Fibroblast of skin of back (primary cell): ENCODE measurements around the gene ADA.

Experiments used
- DNase-seq: peaks from one replicate; pipeline ENCODE4 v3.0.0-alpha.2; 2013

Gene ADA

GRCh38 chr20:44622501-44623270, 28.8 kb downstream of the ADA start:
- no peak for DNase-seq

DNA sequence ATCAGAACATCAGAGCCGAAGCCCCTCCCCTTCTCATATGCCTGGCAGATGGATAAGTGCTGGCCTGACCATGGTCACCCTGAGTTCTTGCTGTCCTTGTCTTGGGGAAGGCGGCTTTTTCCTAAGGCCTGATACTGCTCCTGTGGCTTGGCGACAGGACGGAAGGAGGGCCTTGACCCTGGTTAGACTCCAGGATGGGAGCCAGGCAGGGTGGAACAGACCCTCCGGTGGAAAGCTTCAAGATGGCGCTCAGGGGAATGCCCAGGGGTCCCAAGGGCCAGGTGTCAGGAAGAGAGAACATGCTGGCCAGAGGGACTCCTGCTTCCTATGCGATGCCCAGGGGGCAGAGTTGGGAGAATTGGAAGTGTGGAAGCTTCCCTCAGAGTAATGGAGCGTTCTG, 29.6 kb downstream of the ADA start:
- no peak for DNase-seq

GRCh38 chr20:44621325-44621724, 30.2 kb downstream of the ADA start:
- no peak for DNase-seq

GRCh38 chr20:44620030-44620429, 31.5 kb downstream of the ADA start:
- DNase-seq, result no peak

DNA sequence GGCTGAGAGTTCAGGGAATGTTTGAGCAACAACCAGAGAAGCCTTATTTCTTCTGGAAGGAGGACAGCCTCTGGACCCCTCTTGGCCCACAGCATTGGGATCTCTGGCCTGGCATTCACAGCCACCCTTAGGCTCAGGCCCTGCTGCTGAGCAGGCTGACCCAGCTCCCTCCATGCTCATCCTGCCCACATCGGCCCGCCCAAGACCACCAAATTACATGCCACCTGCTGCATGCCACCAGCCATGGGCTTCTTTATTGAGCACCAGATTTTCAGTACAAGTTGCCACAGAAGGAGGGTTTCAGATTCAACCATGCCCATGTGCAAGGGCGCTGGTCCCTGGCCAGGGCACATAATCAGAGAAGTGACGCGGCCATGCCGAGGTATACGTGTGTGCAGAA, 32.2 kb downstream of the ADA start:
- DNase-seq, result no peak

- no peak for DNase-seq
Observed at GRCh38 chr20:44618318-44618731, 33.2 kb downstream of the ADA start.

DNA sequence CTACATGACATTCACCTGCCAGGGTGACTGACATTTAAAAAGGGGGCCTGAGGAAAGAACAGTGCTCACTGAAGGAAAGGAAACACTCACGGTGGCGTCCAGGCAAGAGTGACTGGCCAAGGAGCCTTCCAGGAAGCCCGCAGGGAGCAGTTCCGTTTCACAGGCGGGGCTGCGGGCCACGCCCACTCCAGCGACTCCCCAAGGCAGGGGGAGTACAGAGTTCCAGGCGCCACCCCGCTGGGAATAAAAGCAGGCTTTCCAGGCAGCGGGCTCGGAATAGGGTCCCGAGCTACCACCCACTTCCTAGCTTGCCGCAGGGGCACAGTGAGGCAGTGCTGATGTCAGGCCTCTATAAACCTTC, 34.9 kb downstream of the ADA start:
- DNase-seq, result no peak

GRCh38 chr20:44615876-44616603, 35.5 kb downstream of the ADA start:
- no peak for DNase-seq

DNA sequence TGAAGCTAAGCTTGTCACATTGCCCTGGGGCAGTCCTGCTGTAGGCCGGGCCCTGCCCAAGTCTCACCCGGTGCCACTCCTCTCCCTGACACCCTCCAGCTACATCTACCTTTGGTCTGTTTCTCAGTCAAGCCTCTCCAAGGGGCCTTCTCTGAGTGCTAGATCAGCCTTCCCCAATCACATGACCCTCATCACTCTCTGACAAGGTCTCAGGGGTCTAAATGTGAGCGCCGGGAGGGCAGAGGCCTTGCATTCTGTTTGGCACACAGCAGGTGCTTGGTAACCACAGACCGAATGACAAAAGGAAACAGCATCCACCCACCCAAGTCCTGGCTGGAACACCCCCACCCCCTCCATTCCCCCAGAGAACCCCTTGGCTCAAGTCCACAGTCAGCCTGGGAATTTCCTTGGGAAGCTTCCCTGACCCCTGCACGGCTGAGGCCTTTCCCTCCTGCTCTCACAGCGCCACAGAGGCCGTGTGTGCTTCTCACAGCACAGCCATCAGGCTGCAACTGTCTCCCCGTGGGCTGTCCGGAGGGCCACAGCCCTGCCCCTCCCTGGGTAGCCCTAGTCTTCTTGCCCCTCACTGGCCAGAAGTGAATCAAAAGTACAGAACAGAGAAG, 36.2 kb downstream of the ADA start:
- no peak for DNase-seq

DNA sequence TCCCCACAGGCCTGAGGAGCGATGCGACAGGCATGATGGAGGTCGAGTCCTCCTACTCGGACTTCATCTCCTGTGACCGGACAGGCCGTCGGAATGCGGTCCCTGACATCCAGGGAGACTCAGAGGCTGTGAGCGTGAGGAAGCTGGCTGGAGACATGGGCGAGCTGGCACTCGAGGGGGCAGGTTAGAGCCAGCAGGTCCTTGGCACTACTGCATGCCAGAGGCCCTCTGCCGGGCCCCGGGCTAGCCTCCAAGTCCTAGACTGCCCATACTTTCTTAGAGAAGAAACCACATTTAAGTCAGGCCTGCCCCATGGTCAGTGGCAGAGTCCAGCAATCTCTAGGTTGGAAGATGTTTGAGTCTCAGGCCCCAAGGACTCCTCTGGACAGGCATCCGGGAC, 37.0 kb downstream of the ADA start:
- no peak for DNase-seq

DNA sequence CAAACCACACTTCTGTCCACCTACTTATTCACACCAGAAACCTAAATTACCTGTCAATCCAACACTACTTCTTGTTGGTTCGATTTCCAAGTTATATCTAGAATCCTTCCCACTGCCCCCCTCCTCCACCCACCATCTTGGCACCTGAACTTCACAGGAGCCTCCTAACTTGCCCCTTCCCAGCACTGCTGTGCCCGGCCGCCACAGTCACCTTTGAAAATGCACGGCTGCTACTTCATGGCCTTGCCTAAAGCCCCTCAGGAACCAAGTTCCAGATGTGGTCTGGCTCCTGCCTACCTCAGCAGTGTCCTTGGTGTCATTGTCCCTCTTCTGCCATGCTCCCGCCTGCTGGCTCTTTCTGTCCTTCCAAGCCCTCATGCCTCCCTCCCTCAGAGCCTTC, 37.9 kb downstream of the ADA start:
- DNase-seq, result no peak

DNA sequence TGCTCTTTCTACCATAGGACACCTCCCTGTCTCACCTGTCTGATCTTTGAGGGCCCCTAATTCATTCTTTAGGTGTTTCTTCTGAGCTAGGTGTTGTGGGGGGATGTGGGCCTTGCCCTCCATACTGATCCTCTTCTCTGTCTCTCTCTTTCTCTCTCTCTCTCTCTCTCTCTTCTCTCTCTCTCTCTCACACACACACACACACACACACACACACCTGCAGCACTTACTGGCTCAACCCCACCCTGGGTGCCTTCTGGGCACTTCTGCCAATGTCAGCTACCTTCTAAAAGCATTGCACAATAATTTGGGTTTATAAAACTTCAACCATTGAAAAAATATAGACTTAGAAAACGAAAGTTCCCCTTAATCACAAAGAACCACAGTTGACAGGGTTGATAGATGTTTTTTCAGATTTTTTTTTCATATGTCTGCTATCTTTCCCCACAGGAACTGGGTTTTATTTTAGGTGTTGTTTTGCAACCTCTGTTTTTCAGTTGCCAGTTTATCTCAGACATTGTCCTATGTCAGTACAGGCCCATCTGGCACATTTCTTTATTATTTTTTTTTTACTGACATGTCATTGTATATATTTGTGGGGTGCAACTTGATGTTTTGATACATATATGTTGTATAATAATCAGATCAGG, 41.1 kb downstream of the ADA start:
- DNase-seq, result no peak

DNA sequence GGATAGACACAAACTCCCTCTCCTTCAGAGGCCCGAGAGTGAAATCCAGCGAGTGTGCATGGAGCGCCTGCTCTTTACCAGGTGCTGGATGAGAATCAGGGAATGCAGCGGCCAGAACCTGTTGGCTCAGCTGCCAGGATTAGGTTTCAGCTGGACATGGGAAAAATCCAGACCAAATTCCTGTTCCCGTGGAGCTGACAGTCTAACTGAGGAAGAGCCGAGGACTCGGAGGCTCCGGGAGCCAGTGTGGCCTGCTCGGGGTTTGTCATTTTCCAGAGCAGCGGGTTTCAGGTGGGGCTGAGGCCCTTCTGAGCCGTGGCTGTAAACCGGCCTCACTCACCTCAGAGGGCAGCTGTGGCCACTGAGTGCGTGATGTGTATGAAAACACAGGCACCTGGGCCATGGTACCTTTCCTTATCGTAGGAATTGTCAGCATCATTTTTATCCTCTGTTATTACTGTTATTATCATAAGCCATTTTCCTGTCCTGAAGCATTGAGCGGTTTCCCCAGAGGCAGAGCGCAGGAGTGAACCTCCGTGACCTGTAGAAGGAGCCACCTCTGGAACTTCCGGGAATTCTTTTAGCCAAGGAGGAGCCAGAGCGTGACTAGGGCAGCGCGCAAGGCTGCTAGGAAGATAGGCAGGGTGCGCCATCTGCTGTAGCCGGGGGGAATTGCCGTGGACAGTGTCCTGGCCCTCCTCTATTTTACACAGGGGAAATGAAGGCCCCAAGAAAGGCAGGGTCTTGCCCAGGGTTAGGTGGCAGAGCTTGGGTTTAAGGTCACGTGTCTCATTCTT, 41.8 kb downstream of the ADA start:
- DNase-seq, result peak; percentile 84

- no peak for DNase-seq
Observed at GRCh38 chr20:44609006-44609515, 42.4 kb downstream of the ADA start.

DNA sequence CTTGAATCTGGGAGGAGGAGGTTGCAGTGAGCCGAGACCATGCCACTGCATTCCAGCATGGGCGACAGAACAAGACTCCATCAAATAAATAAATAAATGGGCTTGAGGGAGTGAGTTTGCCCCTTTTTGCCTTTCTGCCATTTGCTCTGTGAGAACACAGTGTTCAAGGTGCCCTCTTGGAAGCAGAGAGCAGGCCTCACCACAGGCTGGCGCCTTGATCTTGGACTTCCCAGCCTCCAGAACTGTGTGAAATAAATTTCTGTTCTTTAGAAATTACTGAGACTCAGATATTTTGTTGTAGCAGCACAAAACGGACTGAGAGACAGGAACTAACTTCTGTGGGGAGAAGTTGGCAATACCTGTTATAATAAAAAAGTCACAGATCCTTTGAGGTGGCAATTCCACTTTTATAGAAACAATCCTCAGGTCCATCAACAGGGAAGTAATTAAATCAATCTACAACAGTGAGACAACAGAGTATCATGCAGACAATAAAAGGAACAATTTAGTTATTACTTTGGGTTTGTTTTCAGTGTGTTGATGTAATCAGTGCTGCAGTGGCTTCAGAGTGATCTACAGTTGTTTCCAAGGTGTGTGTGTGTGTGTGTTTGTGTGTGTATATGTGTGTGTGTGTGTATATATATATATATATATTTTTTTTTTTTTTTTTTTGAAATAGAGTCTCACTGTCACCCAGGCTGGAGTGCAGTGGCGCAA, 44.6 kb downstream of the ADA start:
- DNase-seq, result no peak

GRCh38 chr20:44603327-44603726, 48.2 kb downstream of the ADA start:
- no peak for DNase-seq

- peak; percentile 66 for DNase-seq
Observed at GRCh38 chr20:44601801-44602204, 49.7 kb downstream of the ADA start.

- DNase-seq, result no peak
Observed at GRCh38 chr20:44601236-44601671, 50.2 kb downstream of the ADA start.

GRCh38 chr20:44600758-44601201, 50.7 kb downstream of the ADA start:
- no peak for DNase-seq

DNA sequence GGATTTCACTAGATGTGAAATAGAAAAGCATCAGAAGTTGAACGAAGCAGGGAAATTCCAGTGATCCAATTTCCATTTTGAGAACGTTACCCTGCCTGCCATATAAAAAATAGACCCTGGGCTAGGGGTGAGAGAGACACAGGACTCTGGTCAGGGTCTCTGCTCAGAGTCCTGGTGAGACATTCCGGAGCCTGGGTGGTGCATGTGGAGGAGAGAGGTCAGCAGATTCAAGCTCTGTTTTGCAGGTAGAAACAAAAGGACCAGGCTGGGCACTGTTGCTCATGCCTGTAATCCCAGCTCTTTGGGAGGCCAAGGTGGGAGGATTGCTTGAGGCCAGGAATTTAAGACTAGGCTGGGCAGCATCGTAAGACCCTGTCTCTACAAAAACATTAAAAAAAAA, 51.2 kb downstream of the ADA start:
- no peak for DNase-seq

- DNase-seq, result no peak
Observed at GRCh38 chr20:44599715-44600114, 51.8 kb downstream of the ADA start.
